Trophoblast cell (in vitro differentiated cells and primary cell): ENCODE data around the gene OSBPL8.

ENCODE experiments used
- DNase-seq, 2 donors: peaks; one replicate each; pipeline ENCODE4 v3.0.0-alpha.2; 2016
- H2AFZ ChIP-seq: 2 replicates; pipeline ENCODE4 v1.6.1; 2013; ENCODE audit warnings: low read length, moderate library complexity, mild to moderate bottlenecking; ENCODE audit not compliant: insufficient read depth, poor library complexity
- H2AK5ac ChIP-seq: 2 replicates; pipeline ENCODE4 v1.6.1; 2013; ENCODE audit warnings: mild to moderate bottlenecking, low read length
- H2BK120ac ChIP-seq: 2 replicates; pipeline ENCODE4 v1.6.1; 2013; ENCODE audit warnings: low read length, mild to moderate bottlenecking, moderate library complexity; ENCODE audit not compliant: insufficient read depth, poor library complexity
- H2BK12ac ChIP-seq: 2 replicates; pipeline ENCODE4 v1.6.1; 2013; ENCODE audit warnings: mild to moderate bottlenecking, low read length, moderate library complexity
- H2BK5ac ChIP-seq: 2 replicates; pipeline ENCODE4 v1.6.1; 2013; ENCODE audit warnings: low read length, low read depth, moderate library complexity, mild to moderate bottlenecking; ENCODE audit not compliant: poor library complexity
- H3K14ac ChIP-seq: 2 replicates; pipeline ENCODE4 v1.6.1; 2013; ENCODE audit warnings: mild to moderate bottlenecking, low read length
- H3K18ac ChIP-seq: 2 replicates; pipeline ENCODE4 v1.6.1; 2013; ENCODE audit warnings: mild to moderate bottlenecking, low read length
- H3K23ac ChIP-seq: 2 replicates; pipeline ENCODE4 v1.6.1; 2013; ENCODE audit warnings: low read length
- H3K27ac ChIP-seq: 2 replicates; pipeline ENCODE4 v1.5.1; 2013; ENCODE audit warnings: low read depth, mild to moderate bottlenecking, inconsistent platforms, low read length, moderate library complexity
- H3K27me3 ChIP-seq: 2 replicates; pipeline ENCODE4 v1.6.1; 2013; ENCODE audit warnings: inconsistent platforms, mild to moderate bottlenecking, low read length, moderate library complexity; ENCODE audit not compliant: insufficient read depth
- H3K36me3 ChIP-seq, 2 experiments: 1 replicate in 1 of 2; 2 replicates in 1 of 2; pipeline ENCODE4 v1.6.1; 2013; ENCODE audit warnings: low read length in 2 of 2, mild to moderate bottlenecking in 2 of 2, moderate library complexity in 1 of 2; ENCODE audit not compliant: insufficient read depth in 2 of 2, control insufficient read depth in 1 of 2
- H3K4ac ChIP-seq: 2 replicates; pipeline ENCODE4 v1.6.1; 2013; ENCODE audit warnings: low read depth, mild to moderate bottlenecking, low read length, moderate library complexity
- H3K4me1 ChIP-seq, 2 experiments: 1 replicate in 1 of 2; 2 replicates in 1 of 2; pipeline ENCODE4 v1.6.1; 2013; ENCODE audit warnings: low read length in 2 of 2, mild to moderate bottlenecking in 2 of 2, moderate library complexity in 1 of 2; ENCODE audit not compliant: insufficient read depth in 2 of 2, control insufficient read depth in 1 of 2
- H3K4me2 ChIP-seq: 2 replicates; pipeline ENCODE4 v1.6.1; 2013; ENCODE audit warnings: inconsistent platforms, mild to moderate bottlenecking, low read length, moderate library complexity
- H3K4me3 ChIP-seq: 2 replicates; pipeline ENCODE4 v1.5.1; 2013; ENCODE audit warnings: mild to moderate bottlenecking, low read depth, low read length, inconsistent platforms
- H3K79me1 ChIP-seq: one replicate; pipeline ENCODE4 v1.6.1; 2013; ENCODE audit warnings: low read length
- H3K79me2 ChIP-seq: 2 replicates; pipeline ENCODE4 v1.6.1; 2013; ENCODE audit warnings: low read length, mild to moderate bottlenecking; ENCODE audit not compliant: control insufficient read depth, insufficient read depth, poor library complexity
- H3K9ac ChIP-seq: 2 replicates; pipeline ENCODE4 v1.6.1; 2013; ENCODE audit warnings: mild to moderate bottlenecking, low read length
- H3K9me3 ChIP-seq: 2 replicates; pipeline ENCODE4 v1.6.1; 2013; ENCODE audit warnings: low read depth, mild to moderate bottlenecking, control low read depth, inconsistent platforms, low read length; ENCODE audit not compliant: insufficient read depth
- H4K12ac ChIP-seq: 2 replicates; pipeline ENCODE4 v1.6.1; 2013; ENCODE audit warnings: low read depth, mild to moderate bottlenecking, low read length, moderate library complexity
- H4K8ac ChIP-seq: 2 replicates; pipeline ENCODE4 v1.6.1; 2013; ENCODE audit warnings: low read depth, mild to moderate bottlenecking, low read length, moderate library complexity
- H4K91ac ChIP-seq: one replicate; pipeline ENCODE4 v1.6.1; 2013; ENCODE audit warnings: low read depth, mild to moderate bottlenecking, low read length, moderate library complexity
- WGBS: extraction: QIAGEN DNeasy Blood & Tissue Kit; methylation state at CpG from one replicate; pipeline ENCODE4 v1.1.7; 2013; ENCODE audit warnings: missing lambda C conversion rate; ENCODE audit not compliant: insufficient read length, insufficient coverage; ENCODE audit errors: extremely low coverage; 5-methylcytosine and 5-hydroxymethylcytosine counted together

Gene OSBPL8

GRCh38 chr12:76545486-76545885 lies 14.1 kb downstream of the OSBPL8 start:
- Histone ChIP-seq H4K91ac (no peak overlapping the region), H3K27me3 (no peaks in the 10 kb centered on the region), H3K14ac (no peak overlapping the region), H3K18ac (no peak overlapping the region), H3K27ac (no peak overlapping the region), H3K9ac (no peak overlapping the region), H2AFZ (no peak overlapping the region), H3K9me3 (no peaks in the 10 kb centered on the region), H2BK120ac (no peak overlapping the region), H3K23ac (no peak overlapping the region), H4K12ac (no peak overlapping the region), H2BK5ac (no peak overlapping the region), H3K4ac (no peak overlapping the region), H2AK5ac (no peak overlapping the region), H3K4me3 (no peak overlapping the region), H3K4me1 (peaks cover 0 to 3% of the 10 kb centered on the region in 2 experiments), H3K79me2 (peaks cover 3% of the 10 kb centered on the region), H3K79me1 (no peaks in the 10 kb centered on the region), H3K36me3 (no peaks in the 10 kb centered on the region), H2BK12ac (no peak overlapping the region), H4K8ac (no peak overlapping the region), H3K4me2 (no peak overlapping the region)
- WGBS = no CpG with 5 or more reads among the region's 1 CpG
- no peak for DNase-seq

GRCh38 chr12:76544601-76545261 lies 14.8 kb downstream of the OSBPL8 start:
- H2AFZ ChIP-seq = no peak overlapping the region

GRCh38 chr12:76543813-76544347 lies 15.7 kb downstream of the OSBPL8 start:
- no peak overlapping the region for H2BK120ac ChIP-seq

More at GRCh38 chr12:76544601-76545261, 14.8 kb downstream of the OSBPL8 start:
- Histone ChIP-seq H3K9me3 (no peaks in the 10 kb centered on the region), H3K79me2 (peaks cover 3% of the 10 kb centered on the region), H3K36me3 (no peaks in the 10 kb centered on the region), H3K79me1 (no peaks in the 10 kb centered on the region), H2AK5ac (no peak overlapping the region), H2BK12ac (no peak overlapping the region), H3K23ac (no peak overlapping the region), H4K12ac (no peak overlapping the region), H3K27ac (no peak overlapping the region), H3K4ac (no peak overlapping the region), H3K4me1 (peaks cover 0 to 3% of the 10 kb centered on the region in 2 experiments), H3K14ac (no peak overlapping the region), H3K4me3 (no peak overlapping the region), H2BK5ac (no peak overlapping the region), H3K9ac (no peak overlapping the region), H2BK120ac (no peak overlapping the region), H3K27me3 (no peaks in the 10 kb centered on the region), H3K18ac (no peak overlapping the region), H4K91ac (no peak overlapping the region), H4K8ac (no peak overlapping the region), H3K4me2 (no peak overlapping the region)
- WGBS = no CpG with 5 or more reads among the region's 4 CpGs
- no peak for DNase-seq

GRCh38 chr12:76542908-76543307 lies 16.7 kb downstream of the OSBPL8 start:
- no peak overlapping the region for H3K9ac ChIP-seq
- no peak for DNase-seq
- H2BK5ac ChIP-seq = no peak overlapping the region
- H3K27me3 ChIP-seq = no peaks in the 10 kb centered on the region
- H2AK5ac ChIP-seq = no peak overlapping the region
- H2AFZ ChIP-seq = no peak overlapping the region
- peaks cover 3% of the 10 kb centered on the region for H3K79me2 ChIP-seq
- no peak overlapping the region for H3K27ac ChIP-seq
- no peak overlapping the region for H3K4me3 ChIP-seq
- no peak overlapping the region for H4K12ac ChIP-seq
- H3K4me2 ChIP-seq = no peak overlapping the region
- H2BK120ac ChIP-seq = no peak overlapping the region
- no peak overlapping the region for H3K18ac ChIP-seq
- H3K79me1 ChIP-seq = no peaks in the 10 kb centered on the region
- H3K9me3 ChIP-seq = no peaks in the 10 kb centered on the region
- H3K14ac ChIP-seq = no peak overlapping the region
- no peak overlapping the region for H3K23ac ChIP-seq
- H4K8ac ChIP-seq = no peak overlapping the region
- H2BK12ac ChIP-seq = no peak overlapping the region
- H3K4ac ChIP-seq = no peak overlapping the region
- peaks cover 0 to 2% of the 10 kb centered on the region in 2 experiments for H3K4me1 ChIP-seq
- no peaks in the 10 kb centered on the region for H3K36me3 ChIP-seq
- no CpG with 5 or more reads among the region's 5 CpGs for WGBS
- no peak overlapping the region for H4K91ac ChIP-seq

More at GRCh38 chr12:76543813-76544347, 15.7 kb downstream of the OSBPL8 start:
- Histone ChIP-seq H3K27me3 (no peaks in the 10 kb centered on the region), H3K18ac (no peak overlapping the region), H4K8ac (no peak overlapping the region), H3K27ac (no peak overlapping the region), H3K79me2 (peaks cover 3% of the 10 kb centered on the region), H3K4me1 (peaks cover 0 to 4% of the 10 kb centered on the region in 2 experiments), H3K4ac (no peak overlapping the region), H3K4me2 (no peak overlapping the region), H3K4me3 (no peak overlapping the region), H3K14ac (no peak overlapping the region), H3K9me3 (no peaks in the 10 kb centered on the region), H3K23ac (no peak overlapping the region), H3K9ac (no peak overlapping the region), H3K79me1 (no peaks in the 10 kb centered on the region), H2AK5ac (no peak overlapping the region), H2AFZ (no peak overlapping the region), H4K91ac (no peak overlapping the region), H4K12ac (no peak overlapping the region), H2BK12ac (no peak overlapping the region), H2BK5ac (no peak overlapping the region), H3K36me3 (no peaks in the 10 kb centered on the region)
- WGBS = no CpG with 5 or more reads among the region's 4 CpGs
- no peak for DNase-seq
